ENCODE results near the gene SERTAD4.

The SERTAD4 gene

DNA sequence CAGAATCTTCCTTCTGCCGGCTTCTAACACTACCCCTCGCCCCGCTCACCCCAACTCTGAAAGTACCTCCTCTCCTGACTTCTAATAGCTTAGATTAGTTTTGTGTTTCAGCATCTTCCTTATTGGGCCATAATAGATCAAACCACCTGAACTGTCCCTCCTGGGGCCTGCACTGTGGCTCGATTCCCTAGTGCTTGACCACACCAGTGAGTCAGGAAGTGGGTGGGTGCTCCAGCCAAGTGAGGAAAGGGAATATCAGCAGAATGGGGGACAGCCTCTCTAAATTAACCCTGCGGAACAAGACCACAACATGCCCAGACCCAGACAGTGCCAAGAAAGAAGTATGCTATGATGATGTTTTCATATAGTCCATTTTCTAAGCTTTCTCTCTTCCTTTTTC lies 8.5 kb downstream of the SERTAD4 start:
- Histone ChIP-seq H3K4ac (ENCODE audit: low read depth, low read length) (no peak overlapping the region), H3K23ac (ENCODE audit: low read length) (no peak overlapping the region), H2BK12ac (ENCODE audit: low read length) (no peak overlapping the region), H3K36me3 (ENCODE audit: control insufficient read depth in 1 of 2, insufficient read depth in 2 of 2, low read length in 2 of 2) (peaks cover 16 to 22% of the 10 kb centered on the region in 2 experiments), H3K14ac (ENCODE audit: low read length) (no peak overlapping the region), H3K79me1 (ENCODE audit: low read length) (peaks cover 3% of the 10 kb centered on the region), H2AFZ (ENCODE audit: insufficient read depth, low read length, poor library complexity) (no peak overlapping the region), H3K18ac (ENCODE audit: low read length) (no peak overlapping the region), H3K4me1 (ENCODE audit: control insufficient read depth in 1 of 2, insufficient read depth in 2 of 2, low read length in 2 of 2) (peaks cover 7% of the 10 kb centered on the region in 2 experiments), H3K79me2 (ENCODE audit: control insufficient read depth, insufficient read depth, low read length, poor library complexity) (no peaks in the 10 kb centered on the region), H3K27ac (ENCODE audit: low read depth, low read length) (no peak overlapping the region), H3K4me3 (ENCODE audit: low read depth, low read length) (no peak overlapping the region), H3K9me3 (ENCODE audit: insufficient read depth, low read depth, low read length) (no peaks in the 10 kb centered on the region), H4K8ac (ENCODE audit: low read depth, low read length) (no peak overlapping the region), H2BK120ac (ENCODE audit: insufficient read depth, low read length, poor library complexity) (peak overlapping the region; percentile 18), H3K4me2 (ENCODE audit: low read length) (no peak overlapping the region), H4K91ac (ENCODE audit: low read depth, low read length) (no peak overlapping the region), H2BK5ac (ENCODE audit: low read depth, low read length, poor library complexity) (no peak overlapping the region), H3K27me3 (ENCODE audit: insufficient read depth, low read length) (no peaks in the 10 kb centered on the region), H4K12ac (ENCODE audit: low read depth, low read length) (no peak overlapping the region), H3K9ac (ENCODE audit: low read length) (no peak overlapping the region), H2AK5ac (ENCODE audit: low read length) (peak overlapping the region; percentile 40)
- WGBS (ENCODE audit: extremely low coverage, insufficient coverage, insufficient read length) = no CpG with 5 or more reads among the region's 5 CpGs
- DNase-seq = no peak

- Histone ChIP-seq H4K91ac (ENCODE audit: low read depth, low read length) (no peak overlapping the region), H3K27ac (ENCODE audit: low read depth, low read length) (no peak overlapping the region), H3K4me3 (ENCODE audit: low read depth, low read length) (no peak overlapping the region), H3K4ac (ENCODE audit: low read depth, low read length) (no peak overlapping the region), H3K9me3 (ENCODE audit: insufficient read depth, low read depth, low read length) (no peaks in the 10 kb centered on the region), H4K8ac (ENCODE audit: low read depth, low read length) (no peak overlapping the region), H3K4me2 (ENCODE audit: low read length) (no peak overlapping the region), H2BK120ac (ENCODE audit: insufficient read depth, low read length, poor library complexity) (no peak overlapping the region), H3K79me1 (ENCODE audit: low read length) (peaks cover 1% of the 10 kb centered on the region), H4K12ac (ENCODE audit: low read depth, low read length) (no peak overlapping the region), H3K79me2 (ENCODE audit: control insufficient read depth, insufficient read depth, low read length, poor library complexity) (no peaks in the 10 kb centered on the region), H3K23ac (ENCODE audit: low read length) (no peak overlapping the region), H3K27me3 (ENCODE audit: insufficient read depth, low read length) (no peaks in the 10 kb centered on the region), H3K9ac (ENCODE audit: low read length) (no peak overlapping the region), H3K4me1 (ENCODE audit: control insufficient read depth in 1 of 2, insufficient read depth in 2 of 2, low read length in 2 of 2) (peaks cover 0 to 1% of the 10 kb centered on the region in 2 experiments), H2BK12ac (ENCODE audit: low read length) (no peak overlapping the region), H3K18ac (ENCODE audit: low read length) (no peak overlapping the region), H2AK5ac (ENCODE audit: low read length) (no peak overlapping the region), H2AFZ (ENCODE audit: insufficient read depth, low read length, poor library complexity) (no peak overlapping the region), H3K36me3 (ENCODE audit: control insufficient read depth in 1 of 2, insufficient read depth in 2 of 2, low read length in 2 of 2) (peaks cover 9 to 18% of the 10 kb centered on the region in 2 experiments), H3K14ac (ENCODE audit: low read length) (no peak overlapping the region), H2BK5ac (ENCODE audit: low read depth, low read length, poor library complexity) (no peak overlapping the region)
- WGBS (ENCODE audit: extremely low coverage, insufficient coverage, insufficient read length) = no CpG with 5 or more reads among the region's 6 CpGs
- no peak for DNase-seq
These were observed 12.3 kb downstream of the SERTAD4 start for GRCh38 chr1:210244746-210245367.

DNA sequence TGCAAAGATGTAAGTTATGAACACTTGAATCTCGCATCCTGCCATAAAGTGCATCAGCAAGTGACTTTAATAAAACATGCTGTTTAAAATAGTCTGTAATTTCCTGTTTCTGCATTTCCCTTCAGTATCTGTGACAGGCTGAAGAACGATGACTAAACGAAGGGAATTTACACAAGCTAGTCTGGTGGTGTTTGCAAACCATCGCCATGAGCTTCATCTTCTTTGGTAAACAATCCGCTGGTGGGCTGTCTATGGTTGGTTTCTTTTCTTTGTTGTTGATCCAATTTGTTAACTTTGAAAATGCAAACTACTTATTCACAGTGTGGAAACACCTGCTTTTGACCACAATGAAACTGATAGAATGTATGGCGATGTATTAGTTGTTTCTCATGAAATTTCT lies 13.9 kb downstream of the SERTAD4 start:
- H3K9me3 ChIP-seq (ENCODE audit: insufficient read depth, low read depth, low read length) = no peaks in the 10 kb centered on the region
- DNase-seq = no peak
- peaks cover under 1% of the 10 kb centered on the region for H3K79me2 ChIP-seq (ENCODE audit: control insufficient read depth, insufficient read depth, low read length, poor library complexity)
- no peak overlapping the region for H3K4me3 ChIP-seq (ENCODE audit: low read depth, low read length)
- peaks cover 3 to 8% of the 10 kb centered on the region in 2 experiments for H3K36me3 ChIP-seq (ENCODE audit: control insufficient read depth in 1 of 2, insufficient read depth in 2 of 2, low read length in 2 of 2)
- peaks cover 9% of the 10 kb centered on the region for H3K79me1 ChIP-seq (ENCODE audit: low read length)
- H2AK5ac ChIP-seq (ENCODE audit: low read length) = no peak overlapping the region
- H3K4me1 ChIP-seq (ENCODE audit: control insufficient read depth in 1 of 2, insufficient read depth in 2 of 2, low read length in 2 of 2) = peaks cover 3 to 7% of the 10 kb centered on the region in 2 experiments
- no peak overlapping the region for H3K4ac ChIP-seq (ENCODE audit: low read depth, low read length)
- no peak overlapping the region for H3K9ac ChIP-seq (ENCODE audit: low read length)
- H3K14ac ChIP-seq (ENCODE audit: low read length) = no peak overlapping the region
- WGBS (ENCODE audit: extremely low coverage, insufficient coverage, insufficient read length) = no CpG with 5 or more reads among the region's 6 CpGs
- no peaks in the 10 kb centered on the region for H3K27me3 ChIP-seq (ENCODE audit: insufficient read depth, low read length)
- no peak overlapping the region for H2AFZ ChIP-seq (ENCODE audit: insufficient read depth, low read length, poor library complexity)
- H4K12ac ChIP-seq (ENCODE audit: low read depth, low read length) = no peak overlapping the region
- H3K27ac ChIP-seq (ENCODE audit: low read depth, low read length) = no peak overlapping the region
- no peak overlapping the region for H4K8ac ChIP-seq (ENCODE audit: low read depth, low read length)
- H3K4me2 ChIP-seq (ENCODE audit: low read length) = no peak overlapping the region
- H3K18ac ChIP-seq (ENCODE audit: low read length) = no peak overlapping the region
- no peak overlapping the region for H2BK12ac ChIP-seq (ENCODE audit: low read length)
- no peak overlapping the region for H2BK5ac ChIP-seq (ENCODE audit: low read depth, low read length, poor library complexity)
- H2BK120ac ChIP-seq (ENCODE audit: insufficient read depth, low read length, poor library complexity) = no peak overlapping the region
- H3K23ac ChIP-seq (ENCODE audit: low read length) = no peak overlapping the region
- H4K91ac ChIP-seq (ENCODE audit: low read depth, low read length) = no peak overlapping the region

DNA sequence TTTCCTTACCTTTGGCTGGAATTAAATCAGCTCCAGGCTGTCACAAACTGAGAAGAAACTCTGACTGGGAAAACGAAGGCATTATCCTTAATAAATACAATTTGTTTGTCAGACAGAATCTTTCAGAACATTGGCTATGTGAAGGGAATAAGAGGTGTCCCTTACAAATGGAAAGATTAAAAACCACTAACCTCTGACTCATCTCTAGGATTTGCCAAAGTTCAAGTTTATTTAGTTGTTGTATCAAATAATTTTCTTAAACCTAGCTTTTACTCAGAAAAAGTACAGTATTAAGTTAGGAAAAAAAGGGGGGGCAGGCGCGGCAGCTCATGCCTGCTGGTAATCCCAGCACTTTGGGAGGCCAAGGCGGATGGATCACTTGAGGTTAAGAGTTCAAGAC lies 15.7 kb downstream of the SERTAD4 start:
- no peak overlapping the region for H2AK5ac ChIP-seq (ENCODE audit: low read length)
- no peak overlapping the region for H3K27ac ChIP-seq (ENCODE audit: low read depth, low read length)
- peaks cover 13 to 17% of the 10 kb centered on the region in 2 experiments for H3K4me1 ChIP-seq (ENCODE audit: control insufficient read depth in 1 of 2, insufficient read depth in 2 of 2, low read length in 2 of 2)
- H3K4me3 ChIP-seq (ENCODE audit: low read depth, low read length) = no peak overlapping the region
- H4K12ac ChIP-seq (ENCODE audit: low read depth, low read length) = no peak overlapping the region
- no peak overlapping the region for H2BK12ac ChIP-seq (ENCODE audit: low read length)
- H2AFZ ChIP-seq (ENCODE audit: insufficient read depth, low read length, poor library complexity) = no peak overlapping the region
- no peak overlapping the region for H3K14ac ChIP-seq (ENCODE audit: low read length)
- H4K8ac ChIP-seq (ENCODE audit: low read depth, low read length) = no peak overlapping the region
- no peak overlapping the region for H2BK5ac ChIP-seq (ENCODE audit: low read depth, low read length, poor library complexity)
- peaks cover 9% of the 10 kb centered on the region for H3K79me2 ChIP-seq (ENCODE audit: control insufficient read depth, insufficient read depth, low read length, poor library complexity)
- H3K9me3 ChIP-seq (ENCODE audit: insufficient read depth, low read depth, low read length) = no peaks in the 10 kb centered on the region
- WGBS (ENCODE audit: extremely low coverage, insufficient coverage, insufficient read length) = no CpG with 5 or more reads among the region's 4 CpGs
- no peak overlapping the region for H3K4ac ChIP-seq (ENCODE audit: low read depth, low read length)
- H3K79me1 ChIP-seq (ENCODE audit: low read length) = peaks cover 25% of the 10 kb centered on the region
- no peak overlapping the region for H3K23ac ChIP-seq (ENCODE audit: low read length)
- DNase-seq = no peak
- no peak overlapping the region for H4K91ac ChIP-seq (ENCODE audit: low read depth, low read length)
- H3K9ac ChIP-seq (ENCODE audit: low read length) = no peak overlapping the region
- peaks cover 0 to 3% of the 10 kb centered on the region in 2 experiments for H3K36me3 ChIP-seq (ENCODE audit: control insufficient read depth in 1 of 2, insufficient read depth in 2 of 2, low read length in 2 of 2)
- H3K18ac ChIP-seq (ENCODE audit: low read length) = no peak overlapping the region
- H3K27me3 ChIP-seq (ENCODE audit: insufficient read depth, low read length) = no peaks in the 10 kb centered on the region
- H2BK120ac ChIP-seq (ENCODE audit: insufficient read depth, low read length, poor library complexity) = no peak overlapping the region
- no peak overlapping the region for H3K4me2 ChIP-seq (ENCODE audit: low read length)
